SH-SY5Y (cell line): ENCODE data around the gene MPP2.

Experiments used
- GATA2 ChIP-seq: IDR thresholded peaks from 2 replicates; pipeline ENCODE4 v1.6.1; 2011; ENCODE audit warnings: mild to moderate bottlenecking, low read depth, low read length
- GATA3 ChIP-seq: IDR thresholded peaks from 2 replicates; pipeline ENCODE4 v1.6.1; 2011; ENCODE audit warnings: low read depth, mild to moderate bottlenecking, low read length, moderate library complexity

DNA sequence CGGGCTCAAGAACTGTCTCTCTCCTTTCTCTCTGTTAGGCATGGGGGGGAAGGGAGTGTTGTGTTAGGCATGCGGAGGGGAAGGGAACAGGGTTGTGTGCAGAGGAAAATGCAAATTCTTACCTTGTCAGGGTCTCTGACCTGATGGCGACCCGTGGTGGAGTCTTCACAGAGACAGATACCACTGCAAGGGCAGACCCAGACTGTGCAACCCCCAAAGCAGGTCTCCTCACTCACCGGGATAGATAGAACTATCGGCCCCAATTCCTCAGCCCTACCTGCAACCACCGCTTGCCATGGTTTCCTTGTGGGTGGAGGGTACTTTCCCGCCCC, 9.6 kb upstream of the MPP2 start:
- TF ChIP-seq GATA3 = no peak
- TF ChIP-seq GATA2 = no peak
